Esophagus muscularis mucosa (tissue), 4 donors: Measurements from ENCODE around the gene ADGRV1. TPM values are rescaled to one million over a fixed set of nuclear protein-coding genes. Genes with fewer than 3 reads are reported as not detected.

Experiments
- DNase-seq: peaks from one replicate; pipeline ENCODE4 v3.0.0-alpha.2; 2017; ENCODE audit errors: extremely low spot score
- H3K27ac ChIP-seq, 4 donors: fragments of 200-600 bp; sonication (generic); replicated peaks in 1 of 4; 1 replicate in 3 of 4; 2 replicates in 1 of 4; pipeline ENCODE4 v1.5.1; 2016 to 2019; ENCODE audit warnings: mild to moderate bottlenecking in 1 of 4
- H3K27me3 ChIP-seq, 4 donors: fragments of 200-600 bp; sonication (generic); one replicate each; pipeline versions ENCODE4 v1.5.1 to v1.6.0; 2016 to 2019
- H3K36me3 ChIP-seq, 4 donors: fragments of 200-600 bp; sonication (generic); one replicate each; pipeline ENCODE4 v1.5.1; 2016 to 2019
- H3K4me1 ChIP-seq, 4 donors: fragments of 200-600 bp; sonication (generic); one replicate each; pipeline ENCODE4 v1.5.1; 2016 to 2019
- H3K4me3 ChIP-seq, 4 donors: fragments of 200-600 bp; sonication (generic); 1 replicate in 2 of 4; 2 replicates in 2 of 4; pipeline ENCODE4 v1.5.1; 2016 to 2019; ENCODE audit warnings: mild to moderate bottlenecking in 4 of 4, moderate library complexity in 1 of 4
- H3K9me3 ChIP-seq, 4 donors: fragments of 200-600 bp; sonication (generic); 1 replicate in 3 of 4; 2 replicates in 1 of 4; pipeline ENCODE4 v1.5.1; 2016 to 2019
- CTCF ChIP-seq, 3 experiments: fragments of 200-600 bp in 2 of 3; fragments of 450-650 bp in 1 of 3; sonication (generic) in 2 of 3; IDR thresholded peaks; one replicate each; pipeline ENCODE4 v1.5.1; 2017 to 2019; ENCODE audit warnings: antibody characterized with exemption in 3 of 3, mild to moderate bottlenecking in 2 of 3, moderate library complexity in 1 of 3
- EP300 ChIP-seq: sonication (generic); formaldehyde crosslinking; IDR thresholded peaks from one replicate; pipeline ENCODE4 v1.6.1; 2017; ENCODE audit warnings: antibody characterized with exemption
- POLR2A ChIP-seq: fragments of 450-650 bp; IDR thresholded peaks from one replicate; pipeline ENCODE4 v1.6.1; 2017; ENCODE audit warnings: antibody characterized with exemption, moderate library complexity, mild to moderate bottlenecking, low read depth
- POLR2AphosphoS5 ChIP-seq, 2 donors: sonication (generic); formaldehyde crosslinking; IDR thresholded peaks; one replicate each; pipeline ENCODE4 v1.6.1; 2017; ENCODE audit warnings: antibody characterized with exemption in 2 of 2
- WGBS: methylation state at CpG from one replicate; pipeline ENCODE4 v1.1.5; 2018; 5-methylcytosine and 5-hydroxymethylcytosine counted together
- intact Hi-C: fragments of 100-400 bp; cut with DNase I; formaldehyde crosslinking; loops from one replicate; pipeline ENCODE4 v1.15.1; 2023
- total RNA-seq, 4 donors: library from RNA; depleted of rRNA; stranded (reverse); fragments of >200 nt; gene quantifications; one replicate each; pipeline versions ENCODE4 v1.1.0 to v1.2.1, GENCODE V29; 2016

ADGRV1 gene
- total RNA-seq, 4 donors from 2014 or later: 0.42 to 1.4 (median 0.54) TPM

- intact Hi-C loops: no loop called here
- no peak for TF ChIP-seq POLR2AphosphoS5 (IDR thresholded peaks at IDR 0.05)
- no peak for TF ChIP-seq POLR2A
- TF ChIP-seq CTCF (IDR thresholded peaks at IDR 0.05): no peak
- no peak overlapping the region for H3K4me3 ChIP-seq
- no peak for DNase-seq
- peaks cover 0 to 26% (median 14%) of the 10 kb centered on the region in 4 donors for H3K4me1 ChIP-seq
- H3K9me3 ChIP-seq: no peaks in the 10 kb centered on the region
- WGBS: 76% methylated on average over 2 of the region's 2 CpGs
- H3K27me3 ChIP-seq: no peaks in the 10 kb centered on the region
- no peak overlapping the region for H3K27ac ChIP-seq
- no peaks in the 10 kb centered on the region for H3K36me3 ChIP-seq
Measured at GRCh38 chr5:91171322-91171721, 612.7 kb downstream of the ADGRV1 start.

- no peak for DNase-seq
- H3K4me1 ChIP-seq: peaks cover 2 to 50% (median 27%) of the 10 kb centered on the region in 4 donors
- H3K4me3 ChIP-seq: no peak overlapping the region
- peak overlapping the region; percentile 9 to 45 (median 20) for H3K27ac ChIP-seq
- no peaks in the 10 kb centered on the region for H3K36me3 ChIP-seq
- no peaks in the 10 kb centered on the region for H3K9me3 ChIP-seq
- H3K27me3 ChIP-seq: no peaks in the 10 kb centered on the region
- TF ChIP-seq POLR2AphosphoS5 (IDR thresholded peaks at IDR 0.05): no peak
- intact Hi-C loops: no loop called here
Measured at GRCh38 chr5:91174396-91174795, 615.8 kb downstream of the ADGRV1 start.

- WGBS: 54% methylated on average over 3 of the region's 3 CpGs
- no peak for DNase-seq
- no peaks in the 10 kb centered on the region for H3K9me3 ChIP-seq
- H3K27me3 ChIP-seq: no peaks in the 10 kb centered on the region
- intact Hi-C loops: no loop called here
- no peak overlapping the region for H3K27ac ChIP-seq
- no peaks in the 10 kb centered on the region for H3K36me3 ChIP-seq
- TF ChIP-seq EP300: no peak
- TF ChIP-seq POLR2AphosphoS5 (IDR thresholded peaks at IDR 0.05): no peak
- TF ChIP-seq CTCF (IDR thresholded peaks at IDR 0.05): no peak
- TF ChIP-seq POLR2A: no peak
- no peak overlapping the region for H3K4me3 ChIP-seq
- H3K4me1 ChIP-seq: peaks cover 3 to 48% (median 27%) of the 10 kb centered on the region in 4 donors
Measured at GRCh38 chr5:91175708-91176107, 617.1 kb downstream of the ADGRV1 start.

- intact Hi-C loops: no loop called here
- H3K9me3 ChIP-seq: no peaks in the 10 kb centered on the region
- H3K4me3 ChIP-seq: no peak overlapping the region
- no peaks in the 10 kb centered on the region for H3K27me3 ChIP-seq
- no peak overlapping the region for H3K27ac ChIP-seq
- 46% methylated on average over 6 of the region's 6 CpGs for WGBS
- H3K36me3 ChIP-seq: no peaks in the 10 kb centered on the region
- no peak for DNase-seq
- no peak for TF ChIP-seq POLR2AphosphoS5 (IDR thresholded peaks at IDR 0.05)
- TF ChIP-seq POLR2A: no peak
- TF ChIP-seq EP300: no peak
- TF ChIP-seq CTCF (IDR thresholded peaks at IDR 0.05): no peak
- peaks cover 3 to 48% (median 27%) of the 10 kb centered on the region in 4 donors for H3K4me1 ChIP-seq
Measured at GRCh38 chr5:91176288-91177016, 617.9 kb downstream of the ADGRV1 start.

GRCh38 chr5:91177085-91177484 lies 618.5 kb downstream of the ADGRV1 start:
- H3K27ac ChIP-seq: no peak overlapping the region

More at GRCh38 chr5:91177085-91177484, 618.5 kb downstream of the ADGRV1 start:
- no peak overlapping the region for H3K4me3 ChIP-seq
- peaks cover 3 to 48% (median 27%) of the 10 kb centered on the region in 4 donors for H3K4me1 ChIP-seq
- no peak for TF ChIP-seq POLR2AphosphoS5 (IDR thresholded peaks at IDR 0.05)
- no peak for TF ChIP-seq CTCF (IDR thresholded peaks at IDR 0.05)
- no peak for TF ChIP-seq POLR2A
- TF ChIP-seq EP300: no peak
- whole genome bisulfite sequencing: 100% methylated on average over 5 of the region's 5 CpGs
- no peaks in the 10 kb centered on the region for H3K9me3 ChIP-seq
- intact Hi-C loops: no loop called here
- DNase-seq: no peak
- H3K27me3 ChIP-seq: no peaks in the 10 kb centered on the region
- H3K36me3 ChIP-seq: no peaks in the 10 kb centered on the region
